Keratinocyte (primary cell): ENCODE results near the gene CLEC2B.

Experiments
- EZH2 ChIP-seq: IDR thresholded peaks from one replicate; pipeline ENCODE4 v1.6.1; 2012; ENCODE audit warnings: inconsistent platforms, mild to moderate bottlenecking, low read length, moderate library complexity
- TF ChIP-seq, protein P1 (sequence below), 3 experiments: IDR thresholded peaks in 1 of 3; conservative IDR thresholded peaks in 1 of 3; optimal IDR thresholded peaks in 1 of 3; 2 replicates in 2 of 3; 3 replicates in 1 of 3; pipeline versions ENCODE3 to v1.5.1; 2011; ENCODE audit warnings: low read length in 3 of 3, mild to moderate bottlenecking in 3 of 3, moderate library complexity in 2 of 3, control low read depth in 1 of 3, inconsistent platforms in 1 of 3; ENCODE audit not compliant: insufficient read depth in 2 of 3; ENCODE audit errors: extremely low read depth in 1 of 3

DNA sequence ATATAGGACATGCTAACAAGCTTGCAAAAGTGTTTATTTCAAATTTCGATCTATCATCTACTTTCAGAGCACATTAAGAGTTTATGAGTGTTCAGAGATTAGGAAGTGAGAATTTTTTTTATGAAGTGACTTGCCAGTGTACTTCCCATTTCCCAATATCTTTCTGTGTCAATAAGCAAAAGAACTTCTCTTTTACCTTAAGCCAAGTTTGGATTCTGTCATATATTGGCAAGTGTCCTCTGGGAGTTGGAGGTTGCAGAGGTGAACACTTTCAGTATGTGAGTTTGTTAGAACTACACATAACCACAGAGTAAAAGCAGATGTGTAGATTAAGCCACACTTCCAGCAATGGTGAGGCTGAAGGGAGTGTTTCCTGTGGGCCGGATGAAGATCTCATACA is 58.5 kb downstream of the CLEC2B start:
- TF ChIP-seq EZH2 = no peak
- TF ChIP-seq, protein P1, sequence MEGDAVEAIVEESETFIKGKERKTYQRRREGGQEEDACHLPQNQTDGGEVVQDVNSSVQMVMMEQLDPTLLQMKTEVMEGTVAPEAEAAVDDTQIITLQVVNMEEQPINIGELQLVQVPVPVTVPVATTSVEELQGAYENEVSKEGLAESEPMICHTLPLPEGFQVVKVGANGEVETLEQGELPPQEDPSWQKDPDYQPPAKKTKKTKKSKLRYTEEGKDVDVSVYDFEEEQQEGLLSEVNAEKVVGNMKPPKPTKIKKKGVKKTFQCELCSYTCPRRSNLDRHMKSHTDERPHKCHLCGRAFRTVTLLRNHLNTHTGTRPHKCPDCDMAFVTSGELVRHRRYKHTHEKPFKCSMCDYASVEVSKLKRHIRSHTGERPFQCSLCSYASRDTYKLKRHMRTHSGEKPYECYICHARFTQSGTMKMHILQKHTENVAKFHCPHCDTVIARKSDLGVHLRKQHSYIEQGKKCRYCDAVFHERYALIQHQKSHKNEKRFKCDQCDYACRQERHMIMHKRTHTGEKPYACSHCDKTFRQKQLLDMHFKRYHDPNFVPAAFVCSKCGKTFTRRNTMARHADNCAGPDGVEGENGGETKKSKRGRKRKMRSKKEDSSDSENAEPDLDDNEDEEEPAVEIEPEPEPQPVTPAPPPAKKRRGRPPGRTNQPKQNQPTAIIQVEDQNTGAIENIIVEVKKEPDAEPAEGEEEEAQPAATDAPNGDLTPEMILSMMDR (optimal IDR thresholded peaks at IDR 0.05 in 1 of 3, IDR thresholded peaks at IDR 0.05 in 1 of 3, conservative IDR thresholded peaks at IDR 0.05 in 1 of 3; ENCODE audit: extremely low read depth in 1 of 3, insufficient read depth in 2 of 3, low read length in 3 of 3) = no peak
